Hepatocyte (in vitro differentiated cells): ENCODE results near the gene IL1RL2. TPM values are rescaled to one million over a fixed set of nuclear protein-coding genes. Genes with fewer than 3 reads are reported as not detected.

Experiments used
- DNase-seq: peaks from one replicate; pipeline ENCODE4 v3.0.0-alpha.2; 2016; ENCODE audit warnings: low spot score
- H2AFZ ChIP-seq: fragments of 200-600 bp; sonication (generic); 2 replicates; pipeline ENCODE4 v1.6.0; 2016; ENCODE audit warnings: antibody characterized with exemption, mild to moderate bottlenecking
- H3K27ac ChIP-seq: fragments of 200-600 bp; sonication (generic); 2 replicates; pipeline ENCODE4 v1.5.1; 2016; ENCODE audit warnings: mild to moderate bottlenecking
- H3K27me3 ChIP-seq: fragments of 200-600 bp; sonication (generic); 2 replicates; pipeline ENCODE4 v1.6.1; 2016
- H3K36me3 ChIP-seq: fragments of 200-600 bp; sonication (generic); replicated peaks from 2 replicates; pipeline ENCODE4 v1.5.1; 2016; ENCODE audit warnings: low read depth; ENCODE audit not compliant: insufficient read depth
- H3K4me1 ChIP-seq: fragments of 200-600 bp; sonication (generic); 2 replicates; pipeline ENCODE4 v1.5.1; 2016; ENCODE audit warnings: mild to moderate bottlenecking, moderate library complexity; ENCODE audit not compliant: insufficient read depth
- H3K4me2 ChIP-seq: fragments of 200-600 bp; sonication (generic); 2 replicates; pipeline ENCODE4 v1.6.0; 2016
- H3K4me3 ChIP-seq: fragments of 200-600 bp; sonication (generic); 2 replicates; pipeline ENCODE4 v1.5.1; 2016; ENCODE audit warnings: mild to moderate bottlenecking
- H3K79me2 ChIP-seq: fragments of 200-600 bp; sonication (generic); 2 replicates; pipeline ENCODE4 v1.6.0; 2017; ENCODE audit warnings: mild to moderate bottlenecking
- H3K9me2 ChIP-seq: fragments of 200-600 bp; sonication (generic); replicated peaks from 2 replicates; pipeline ENCODE4 v1.6.0; 2017; ENCODE audit warnings: mild to moderate bottlenecking; ENCODE audit not compliant: insufficient read depth
- H3K9me3 ChIP-seq: fragments of 200-600 bp; sonication (generic); 2 replicates; pipeline ENCODE4 v1.5.1; 2016; ENCODE audit warnings: low read depth, mild to moderate bottlenecking
- H4K20me1 ChIP-seq: fragments of 200-600 bp; sonication (generic); 2 replicates; pipeline ENCODE4 v1.6.0; 2016; ENCODE audit warnings: mild to moderate bottlenecking; ENCODE audit not compliant: insufficient read depth, poor library complexity, severe bottlenecking
- CTCF ChIP-seq: fragments of 200-600 bp; sonication (generic); IDR thresholded peaks from 2 replicates; pipeline ENCODE4 v1.5.1; 2016; ENCODE audit warnings: antibody characterized with exemption, mild to moderate bottlenecking; ENCODE audit not compliant: poor library complexity
- EZH2 ChIP-seq: fragments of 200-600 bp; sonication (generic); IDR thresholded peaks from 2 replicates; pipeline ENCODE4 v1.6.1; 2016; ENCODE audit warnings: antibody characterized with exemption, mild to moderate bottlenecking, borderline replicate concordance
- EZH2phosphoT487 ChIP-seq: fragments of 200-600 bp; sonication (generic); IDR thresholded peaks from one replicate; pipeline ENCODE4 v1.6.1; 2018; ENCODE audit warnings: antibody characterized with exemption, mild to moderate bottlenecking, low read depth, moderate library complexity; ENCODE audit not compliant: unreplicated experiment, severe bottlenecking
- WGBS: methylation state at CpG from one replicate; pipeline ENCODE4 v1.1.6; 2016; ENCODE audit warnings: low lambda C conversion rate; ENCODE audit errors: missing lambda C conversion rate; 5-methylcytosine and 5-hydroxymethylcytosine counted together
- polyA plus RNA-seq: library from polyadenylated mRNA; unstranded; fragments of >200 nt; fragmentation: Nextera tagmentation; extraction: Ambion mirVana; gene quantifications from 2 replicates; pipeline ENCODE4 v1.2.1, GENCODE V29; 2016
- total RNA-seq: library from RNA; depleted of rRNA; stranded (reverse); fragments of >200 nt; gene quantifications from 2 replicates; pipeline ENCODE4 v1.2.3, GENCODE V29; 2014

Gene IL1RL2
- total and polyA plus RNA-seq, 2 experiments from 2014 or later, result 1.3 TPM; not detected in 1

GRCh38 chr2:102193074-102193473 is 6.3 kb downstream of the IL1RL2 start:
- Histone ChIP-seq H3K9me3 (no peaks in the 10 kb centered on the region), H3K27ac (no peak overlapping the region), H3K79me2 (no peaks in the 10 kb centered on the region), H4K20me1 (no peaks in the 10 kb centered on the region), H3K4me3 (no peak overlapping the region), H3K4me1 (peaks cover 4% of the 10 kb centered on the region), H2AFZ (no peak overlapping the region), H3K27me3 (no peaks in the 10 kb centered on the region), H3K9me2 (no peaks in the 10 kb centered on the region), H3K36me3 (no peaks in the 10 kb centered on the region), H3K4me2 (no peak overlapping the region)
- 82% methylated on average over 1 of the region's 1 CpG for WGBS
- TF ChIP-seq CTCF, result no peak
- no peak for TF ChIP-seq EZH2phosphoT487
- no peak for TF ChIP-seq EZH2
- DNase-seq, result no peak

- Histone ChIP-seq H3K9me2 (no peaks in the 10 kb centered on the region), H3K36me3 (no peaks in the 10 kb centered on the region)
Observed at GRCh38 chr2:102194609-102195268, 7.9 kb downstream of the IL1RL2 start.

GRCh38 chr2:102197389-102198137 is 10.7 kb downstream of the IL1RL2 start:
- 93% methylated on average over 5 of the region's 5 CpGs for WGBS
- Histone ChIP-seq H3K9me3 (no peaks in the 10 kb centered on the region), H3K4me2 (no peak overlapping the region), H3K9me2 (no peaks in the 10 kb centered on the region), H2AFZ (no peak overlapping the region), H3K27ac (no peak overlapping the region), H3K4me3 (no peak overlapping the region), H3K79me2 (no peaks in the 10 kb centered on the region), H3K27me3 (no peaks in the 10 kb centered on the region), H3K4me1 (no peaks in the 10 kb centered on the region), H4K20me1 (no peaks in the 10 kb centered on the region), H3K36me3 (no peaks in the 10 kb centered on the region)
- no peak for TF ChIP-seq EZH2
- no peak for TF ChIP-seq EZH2phosphoT487
- no peak for TF ChIP-seq CTCF
- no peak for DNase-seq

More at GRCh38 chr2:102194609-102195268, 7.9 kb downstream of the IL1RL2 start:
- Histone ChIP-seq H3K4me1 (peaks cover 4% of the 10 kb centered on the region), H3K9me3 (no peaks in the 10 kb centered on the region), H4K20me1 (no peaks in the 10 kb centered on the region), H2AFZ (no peak overlapping the region), H3K79me2 (no peaks in the 10 kb centered on the region), H3K4me2 (no peak overlapping the region), H3K27ac (no peak overlapping the region), H3K27me3 (no peaks in the 10 kb centered on the region), H3K4me3 (no peak overlapping the region)
- no peak for DNase-seq
- TF ChIP-seq CTCF, result no peak
- no peak for TF ChIP-seq EZH2phosphoT487
- no peak for TF ChIP-seq EZH2
- 86% methylated on average over 5 of the region's 5 CpGs for WGBS
